Measurements from ENCODE around the gene ATP5F1A. TPM values are rescaled to one million over a fixed set of nuclear protein-coding genes. Genes with fewer than 3 reads are reported as not detected.
"Not testable (repeated sequence)": the region's sequence is repeated elsewhere in the genome, so short reads cannot be mapped to it uniquely, and the experiment has no call there.

Gene ATP5F1A
- polyA plus RNA-seq, 1 donor (not counting 4 experiments of a cell fraction or from before 2014, with no cell fraction given) = 512 TPM

GRCh38 chr18:46095532-46095931, 2.6 kb downstream of the ATP5F1A start:
- Histone ChIP-seq H3K9me1 (ENCODE audit: control insufficient read depth, extremely low read depth, insufficient read depth, low read length) (no peaks in the 10 kb centered on the region), H3K4me2 (ENCODE audit: control insufficient read depth, extremely low read depth, insufficient read depth, low read depth, low read length) (no peak overlapping the region), H3K9ac (ENCODE audit: control insufficient read depth, extremely low read depth, insufficient read depth, low read length) (no peak overlapping the region), H3K4me1 (ENCODE audit: control insufficient read depth, extremely low read depth, insufficient read depth, low read length) (peaks cover 10% of the 10 kb centered on the region), H3K79me2 (ENCODE audit: control insufficient read depth, insufficient read depth, low read length) (peaks cover 72% of the 10 kb centered on the region), H3K4me3 (ENCODE audit: control insufficient read depth in 2 of 3, extremely low read depth in 1 of 3, insufficient read depth in 2 of 3, low read depth in 1 of 3, low read length in 3 of 3) (no peak overlapping the region), H3K27me3 (ENCODE audit: control insufficient read depth, extremely low read depth, insufficient read depth, low read length) (no peaks in the 10 kb centered on the region), H4K20me1 (ENCODE audit: control insufficient read depth, extremely low read depth, insufficient read depth, low read length) (peaks cover 3% of the 10 kb centered on the region), H2AFZ (ENCODE audit: control insufficient read depth, low read length) (no peak overlapping the region), H3K36me3 (ENCODE audit: control insufficient read depth in 2 of 2, extremely low read depth in 1 of 2, insufficient read depth in 2 of 2, low read length in 2 of 2) (peaks cover 11 to 19% of the 10 kb centered on the region in 2 experiments), H3K9me3 (ENCODE audit: control insufficient read depth, low read depth, low read length) (no peaks in the 10 kb centered on the region), H3K27ac (ENCODE audit: control insufficient read depth, insufficient read depth, low read length) (no peak overlapping the region)
- no peak for DNase-seq (ENCODE audit: low read depth, low spot score)
- no peak for FAIRE-seq
- no peak for TF ChIP-seq EZH2 (IDR thresholded peaks at IDR 0.05; ENCODE audit: low read length)
- TF ChIP-seq CTCF (optimal IDR thresholded peaks at IDR 0.05 in 1 of 3, IDR thresholded peaks at IDR 0.05 in 1 of 3, conservative IDR thresholded peaks at IDR 0.05 in 1 of 3; ENCODE audit: extremely low read depth in 1 of 3, insufficient read depth in 2 of 3, low read length in 3 of 3) = no peak
- dilution Hi-C loops (cut with MboI; ENCODE audit: extremely low pct_ligation_motif_present, low sequenced_read_pairs) = no loop called here

DNA sequence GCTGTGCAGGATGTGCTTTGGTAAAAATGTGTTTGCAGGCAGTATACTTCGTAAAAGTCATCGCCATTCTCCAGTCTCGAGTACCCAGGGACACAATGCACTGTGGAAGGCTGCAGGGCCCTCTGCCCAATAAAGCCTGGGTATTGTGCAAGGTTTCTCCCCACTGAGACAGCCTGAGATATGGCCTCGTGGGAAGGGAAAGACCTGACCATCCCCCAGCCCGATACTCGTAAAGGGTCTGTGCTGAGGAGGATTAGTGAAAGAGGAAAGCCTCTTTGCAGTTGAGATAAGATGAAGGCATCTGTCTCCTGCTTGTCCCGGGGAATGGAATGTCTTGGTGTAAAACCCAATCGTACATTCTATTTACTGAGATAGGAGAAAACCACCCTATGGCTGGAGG, 9.6 kb downstream of the ATP5F1A start:
- H3K9me3 ChIP-seq (ENCODE audit: control insufficient read depth, low read depth, low read length); H3K9ac ChIP-seq (ENCODE audit: control insufficient read depth, extremely low read depth, insufficient read depth, low read length); FAIRE-seq; dilution Hi-C loops (cut with MboI; ENCODE audit: extremely low pct_ligation_motif_present, low sequenced_read_pairs); H2AFZ ChIP-seq (ENCODE audit: control insufficient read depth, low read length); H3K4me3 ChIP-seq (ENCODE audit: control insufficient read depth in 2 of 3, extremely low read depth in 1 of 3, insufficient read depth in 2 of 3, low read depth in 1 of 3, low read length in 3 of 3); H3K4me2 ChIP-seq (ENCODE audit: control insufficient read depth, extremely low read depth, insufficient read depth, low read depth, low read length); H4K20me1 ChIP-seq (ENCODE audit: control insufficient read depth, extremely low read depth, insufficient read depth, low read length); H3K9me1 ChIP-seq (ENCODE audit: control insufficient read depth, extremely low read depth, insufficient read depth, low read length); DNase-seq (ENCODE audit: low read depth, low spot score); H3K27ac ChIP-seq (ENCODE audit: control insufficient read depth, insufficient read depth, low read length); H3K27me3 ChIP-seq (ENCODE audit: control insufficient read depth, extremely low read depth, insufficient read depth, low read length); H3K4me1 ChIP-seq (ENCODE audit: control insufficient read depth, extremely low read depth, insufficient read depth, low read length): not testable (repeated sequence)
- peaks cover 40 to 55% of the 10 kb centered on the region in 2 experiments for H3K36me3 ChIP-seq (ENCODE audit: control insufficient read depth in 2 of 2, extremely low read depth in 1 of 2, insufficient read depth in 2 of 2, low read length in 2 of 2)
- H3K79me2 ChIP-seq (ENCODE audit: control insufficient read depth, insufficient read depth, low read length) = peaks cover 35% of the 10 kb centered on the region

DNA sequence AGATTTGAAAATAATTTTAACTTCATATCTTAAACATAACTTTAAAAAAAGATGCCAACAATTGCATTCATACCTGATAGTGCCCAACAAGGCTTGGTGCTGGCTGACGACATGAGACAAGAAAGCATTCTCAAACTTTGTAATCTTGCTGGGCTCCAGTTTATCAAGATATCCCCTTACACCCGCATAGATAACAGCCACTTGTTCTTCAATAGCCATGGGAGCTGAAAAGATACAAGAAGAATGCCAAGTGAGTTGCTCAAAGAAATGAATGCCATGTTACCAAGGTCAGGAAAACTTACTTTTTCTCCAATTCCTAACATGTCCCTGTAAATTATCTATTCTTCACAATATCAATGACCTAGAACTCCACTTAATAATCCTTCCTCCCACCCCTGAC, 13.7 kb downstream of the ATP5F1A start:
- H3K4me1 ChIP-seq (ENCODE audit: control insufficient read depth, extremely low read depth, insufficient read depth, low read length) = no peaks in the 10 kb centered on the region
- H3K9me3 ChIP-seq (ENCODE audit: control insufficient read depth, low read depth, low read length) = no peaks in the 10 kb centered on the region
- no peaks in the 10 kb centered on the region for H3K27me3 ChIP-seq (ENCODE audit: control insufficient read depth, extremely low read depth, insufficient read depth, low read length)
- DNase-seq (ENCODE audit: low read depth, low spot score) (no peak), FAIRE-seq (no peak)
- no peak overlapping the region for H3K27ac ChIP-seq (ENCODE audit: control insufficient read depth, insufficient read depth, low read length)
- dilution Hi-C loops (cut with MboI; ENCODE audit: extremely low pct_ligation_motif_present, low sequenced_read_pairs) = no loop called here
- H3K9ac ChIP-seq (ENCODE audit: control insufficient read depth, extremely low read depth, insufficient read depth, low read length) = no peak overlapping the region
- no peak overlapping the region for H2AFZ ChIP-seq (ENCODE audit: control insufficient read depth, low read length)
- peaks cover 3% of the 10 kb centered on the region for H3K79me2 ChIP-seq (ENCODE audit: control insufficient read depth, insufficient read depth, low read length)
- H4K20me1 ChIP-seq (ENCODE audit: control insufficient read depth, extremely low read depth, insufficient read depth, low read length) = no peaks in the 10 kb centered on the region
- no peaks in the 10 kb centered on the region for H3K9me1 ChIP-seq (ENCODE audit: control insufficient read depth, extremely low read depth, insufficient read depth, low read length)
- TF ChIP-seq EZH2 (IDR thresholded peaks at IDR 0.05; ENCODE audit: low read length) = no peak
- TF ChIP-seq CTCF (optimal IDR thresholded peaks at IDR 0.05 in 1 of 3, IDR thresholded peaks at IDR 0.05 in 1 of 3, conservative IDR thresholded peaks at IDR 0.05 in 1 of 3; ENCODE audit: extremely low read depth in 1 of 3, insufficient read depth in 2 of 3, low read length in 3 of 3) = no peak
- no peak overlapping the region for H3K4me2 ChIP-seq (ENCODE audit: control insufficient read depth, extremely low read depth, insufficient read depth, low read depth, low read length)
- H3K4me3 ChIP-seq (ENCODE audit: control insufficient read depth in 2 of 3, extremely low read depth in 1 of 3, insufficient read depth in 2 of 3, low read depth in 1 of 3, low read length in 3 of 3) = no peak overlapping the region
- peaks cover 36 to 37% of the 10 kb centered on the region in 2 experiments for H3K36me3 ChIP-seq (ENCODE audit: control insufficient read depth in 2 of 2, extremely low read depth in 1 of 2, insufficient read depth in 2 of 2, low read length in 2 of 2)
